ENCODE measurements around the gene GOLGA8B. TPM values are rescaled to one million over a fixed set of nuclear protein-coding genes. Genes with fewer than 3 reads are reported as not detected.

GOLGA8B gene
- total RNA-seq, 2 experiments from 2014 or later: 244 to 247 TPM

DNA sequence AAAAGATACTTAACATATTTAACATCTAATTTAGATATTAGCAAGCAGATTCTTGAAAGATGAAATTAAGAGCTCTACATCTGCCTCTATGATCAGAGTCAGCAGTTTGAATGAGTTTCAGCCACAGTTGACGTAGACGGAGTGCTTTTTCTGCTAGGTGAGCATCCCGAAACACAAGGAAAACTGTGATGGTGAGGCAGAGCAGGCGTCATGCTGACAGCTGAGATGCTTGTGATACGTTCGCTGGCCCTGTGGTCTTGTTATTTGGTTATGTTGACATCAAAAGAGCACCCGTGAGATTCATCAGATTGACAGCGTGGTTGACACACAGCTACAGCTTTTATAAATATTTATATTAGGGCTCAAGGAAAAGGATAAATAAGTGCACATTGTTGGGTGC lies 19.6 kb upstream of the GOLGA8B start:
- no peak overlapping the region for H3K27ac ChIP-seq (ENCODE audit: low read depth in 1 of 2, low read length in 2 of 2)
- peaks cover 0 to 19% of the 10 kb centered on the region in 2 experiments for H3K27me3 ChIP-seq (ENCODE audit: control insufficient read depth in 1 of 2, insufficient read depth in 2 of 2, low read length in 2 of 2)
- no peak overlapping the region for H3K27ac Mint-ChIP-seq
- no peaks in the 10 kb centered on the region for H3K9me3 Mint-ChIP-seq
- ChIA-PET CTCF (no interaction called here), POLR2A (no interaction called here)
- TF ChIP-seq CTCF (IDR thresholded peaks at IDR 0.05): no peak
- no peak overlapping the region for H3K4me3 Mint-ChIP-seq
- peaks cover 63% of the 10 kb centered on the region for H3K27me3 Mint-ChIP-seq
- H3K4me1 Mint-ChIP-seq (ENCODE audit: low read depth): no peaks in the 10 kb centered on the region
- no peak for DNase-seq
- no peaks in the 10 kb centered on the region for H3K9me3 ChIP-seq (ENCODE audit: control insufficient read depth in 1 of 2, insufficient read depth in 1 of 2, low read length in 2 of 2)
- no peaks in the 10 kb centered on the region for H3K36me3 ChIP-seq (ENCODE audit: insufficient read depth, low read length)
- H3K4me3 ChIP-seq (ENCODE audit: low read length): no peak overlapping the region
- H3K36me3 Mint-ChIP-seq (ENCODE audit: low read depth): no peaks in the 10 kb centered on the region
- H3K4me1 ChIP-seq (ENCODE audit: insufficient read depth, low read length): no peaks in the 10 kb centered on the region
- no peak for ATAC-seq (ENCODE audit: poor library complexity)
- intact Hi-C loops (cut with DNase I, micrococcal nuclease): loop anchor here in 1 of 2 experiments (5.0 kb wide), 1 partner anchor 101 kb away; no protein-coding TSS in a partner anchor

DNA sequence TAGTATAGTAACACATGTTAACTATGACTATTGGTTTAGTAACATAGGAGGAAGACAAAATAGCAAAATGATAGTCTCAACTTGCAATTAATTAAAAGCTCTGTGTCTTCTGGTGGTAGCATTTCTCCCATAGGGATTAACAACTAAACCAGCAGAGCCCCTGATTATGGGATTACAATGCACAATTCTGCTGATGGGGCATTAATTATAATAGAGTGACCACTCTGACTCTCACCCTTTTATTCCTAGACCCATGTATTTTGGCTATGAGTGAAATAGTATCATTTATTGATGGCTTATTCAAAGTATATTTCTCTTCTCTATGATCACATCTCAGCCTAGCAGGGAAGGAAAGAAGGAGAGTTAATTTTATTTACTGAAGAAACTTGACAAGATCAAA lies 17.5 kb upstream of the GOLGA8B start:
- no peaks in the 10 kb centered on the region for H3K9me3 ChIP-seq (ENCODE audit: control insufficient read depth in 1 of 2, insufficient read depth in 1 of 2, low read length in 2 of 2)
- Mint-ChIP-seq H3K27me3 (peaks cover 55% of the 10 kb centered on the region), H3K27ac (no peak overlapping the region), H3K36me3 (ENCODE audit: low read depth) (no peaks in the 10 kb centered on the region), H3K4me1 (ENCODE audit: low read depth) (no peaks in the 10 kb centered on the region), H3K9me3 (no peaks in the 10 kb centered on the region), H3K4me3 (no peak overlapping the region)
- ChIA-PET CTCF (no interaction called here), POLR2A (no interaction called here)
- no peak overlapping the region for H3K4me3 ChIP-seq (ENCODE audit: low read length)
- DNase-seq (no peak), ATAC-seq (ENCODE audit: poor library complexity) (no peak)
- H3K27ac ChIP-seq (ENCODE audit: low read depth in 1 of 2, low read length in 2 of 2): no peak overlapping the region
- H3K4me1 ChIP-seq (ENCODE audit: insufficient read depth, low read length): no peaks in the 10 kb centered on the region
- TF ChIP-seq CTCF (IDR thresholded peaks at IDR 0.05): no peak
- peaks cover 0 to 19% of the 10 kb centered on the region in 2 experiments for H3K27me3 ChIP-seq (ENCODE audit: control insufficient read depth in 1 of 2, insufficient read depth in 2 of 2, low read length in 2 of 2)
- no peaks in the 10 kb centered on the region for H3K36me3 ChIP-seq (ENCODE audit: insufficient read depth, low read length)
- intact Hi-C loops (cut with DNase I, micrococcal nuclease): loop anchor here in 1 of 2 experiments (5.0 kb wide), 1 partner anchor 99 kb away; no protein-coding TSS in a partner anchor

DNA sequence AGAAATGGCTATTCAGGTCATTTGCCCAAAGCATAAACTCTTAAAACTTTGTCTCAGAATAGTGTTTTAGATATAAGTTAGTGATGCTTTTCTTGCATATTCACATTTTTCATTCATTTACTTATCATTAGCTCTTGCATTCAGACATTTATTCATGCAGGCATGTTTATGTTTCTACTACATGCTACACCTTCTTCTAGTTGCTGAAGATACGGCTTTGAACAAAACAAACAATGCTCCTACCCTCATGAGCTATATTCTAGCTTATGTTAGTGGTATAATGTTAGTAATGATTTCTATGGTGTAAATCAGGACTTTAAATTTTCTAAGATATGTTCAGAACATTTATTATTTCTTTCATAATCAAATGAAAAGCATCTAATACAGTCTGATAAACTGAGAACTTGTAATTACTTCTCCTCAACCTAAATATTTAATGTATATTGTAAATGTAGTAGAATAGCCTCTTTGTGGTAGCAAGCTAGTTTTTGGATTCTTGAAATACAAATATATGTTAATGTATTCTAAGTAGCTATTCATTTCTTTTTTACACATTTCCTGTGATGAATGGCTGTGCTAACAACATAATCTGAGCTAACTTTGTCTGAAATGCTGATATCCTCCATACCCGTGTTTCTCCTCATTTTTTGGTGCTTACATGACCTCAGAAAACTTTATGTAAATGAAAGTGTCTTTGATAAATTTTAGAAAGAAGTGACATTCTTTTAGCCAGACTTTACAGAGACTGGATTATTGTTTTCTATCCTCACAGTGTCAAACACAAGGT lies 15.5 kb upstream of the GOLGA8B start:
- no peak for TF ChIP-seq CTCF (IDR thresholded peaks at IDR 0.05)
- Histone ChIP-seq H3K4me3 (ENCODE audit: low read length) (no peak overlapping the region), H3K36me3 (ENCODE audit: insufficient read depth, low read length) (no peaks in the 10 kb centered on the region), H3K9me3 (ENCODE audit: control insufficient read depth in 1 of 2, insufficient read depth in 1 of 2, low read length in 2 of 2) (no peaks in the 10 kb centered on the region), H3K27ac (ENCODE audit: low read depth in 1 of 2, low read length in 2 of 2) (no peak overlapping the region), H3K27me3 (ENCODE audit: control insufficient read depth in 1 of 2, insufficient read depth in 2 of 2, low read length in 2 of 2) (peaks cover 0 to 16% of the 10 kb centered on the region in 2 experiments), H3K4me1 (ENCODE audit: insufficient read depth, low read length) (no peaks in the 10 kb centered on the region)
- H3K4me1 Mint-ChIP-seq (ENCODE audit: low read depth): no peaks in the 10 kb centered on the region
- intact Hi-C loops (cut with DNase I, micrococcal nuclease): no loop called here
- POLR2A ChIA-PET: no interaction called here
- peaks cover 50% of the 10 kb centered on the region for H3K27me3 Mint-ChIP-seq
- no peak overlapping the region for H3K27ac Mint-ChIP-seq
- CTCF ChIA-PET: no interaction called here
- ATAC-seq (ENCODE audit: poor library complexity) (no peak), DNase-seq (no peak)
- no peaks in the 10 kb centered on the region for H3K36me3 Mint-ChIP-seq (ENCODE audit: low read depth)
- no peaks in the 10 kb centered on the region for H3K9me3 Mint-ChIP-seq
- H3K4me3 Mint-ChIP-seq: no peak overlapping the region

All from CD4-positive, alpha-beta T cell (primary cell).